GM23338 (cell line): ENCODE data around the gene AKR1C2.
"Not testable (repeated sequence)": the region's sequence is repeated elsewhere in the genome, so short reads cannot be mapped to it uniquely, and the experiment has no call there.

ENCODE experiments used
- CREB1 ChIP-seq: fragments of 250-450 bp; sonication (Bioruptor Pico); IDR thresholded peaks from 2 replicates; pipeline ENCODE4 v1.5.0; 2020; ENCODE audit warnings: low read depth, mild to moderate bottlenecking, moderate library complexity
- CTCF ChIP-seq, 2 experiments: fragments of 200-600 bp in 1 of 2; sonication (generic) in 1 of 2; conservative IDR thresholded peaks; 2 replicates each; pipeline versions ENCODE4 v1.5.1 to v1.6.1; 2016 to 2017; ENCODE audit warnings: antibody characterized with exemption in 2 of 2, low read depth in 2 of 2, mild to moderate bottlenecking in 2 of 2, moderate library complexity in 1 of 2
- EZH2 ChIP-seq: fragments of 200-600 bp; sonication (generic); IDR thresholded peaks from one replicate; pipeline ENCODE4 v1.8.0; 2017; ENCODE audit warnings: antibody characterized with exemption, mild to moderate bottlenecking, low read depth; ENCODE audit not compliant: unreplicated experiment
- EZH2phosphoT487 ChIP-seq: fragments of 200-600 bp; sonication (generic); IDR thresholded peaks from one replicate; pipeline ENCODE4 v1.8.1; 2018; ENCODE audit warnings: antibody characterized with exemption; ENCODE audit not compliant: unreplicated experiment
- JUNB ChIP-seq: IDR thresholded peaks from one replicate; pipeline ENCODE4 v1.6.1; 2016; ENCODE audit warnings: antibody characterized with exemption; ENCODE audit not compliant: unreplicated experiment
- NANOG ChIP-seq: IDR thresholded peaks from 2 replicates; pipeline ENCODE4 v1.6.1; 2016; ENCODE audit warnings: antibody characterized with exemption, borderline replicate concordance
- POLR2AphosphoS5 ChIP-seq: IDR thresholded peaks from 2 replicates; pipeline ENCODE4 v1.6.1; 2016; ENCODE audit warnings: antibody characterized with exemption, low read depth
- REST ChIP-seq: IDR thresholded peaks from one replicate; pipeline ENCODE4 v1.6.1; 2018; ENCODE audit warnings: antibody characterized with exemption; ENCODE audit not compliant: unreplicated experiment
- STAT1 ChIP-seq: IDR thresholded peaks from one replicate; pipeline ENCODE4 v1.6.1; 2016; ENCODE audit warnings: antibody characterized with exemption; ENCODE audit not compliant: unreplicated experiment
- ZNF462 ChIP-seq: fragments of 250-450 bp; sonication (Bioruptor Pico); IDR thresholded peaks from 2 replicates; pipeline ENCODE4 v1.5.0; 2020; ENCODE audit warnings: mild to moderate bottlenecking, moderate library complexity

GRCh38 chr10:4956955-4957645, 46.6 kb downstream of the AKR1C2 start:
- TF ChIP-seq CTCF (conservative IDR thresholded peaks at IDR 0.05; ENCODE audit: low read depth in 2 of 2); REST; EZH2; STAT1; POLR2AphosphoS5; EZH2phosphoT487; JUNB; CREB1; ZNF462 (CRISPR knock-in tag); NANOG: not testable (repeated sequence)
